A549 (cell line): ENCODE results near the gene NFATC2. TPM values are rescaled to one million over a fixed set of nuclear protein-coding genes. Genes with fewer than 3 reads are reported as not detected.

ENCODE experiments used
- ATAC-seq, 2 experiments: fragments of 200-7000 bp in 1 of 2; fragments of >200 bp in 1 of 2; cut with Nextera tagmentation in 1 of 2; cut with Tn5 transposase in 1 of 2; 3 replicates each; pipeline versions ENCODE4 v1.8.0 to v1.9.1; 2018 to 2020; ENCODE audit warnings: mild to moderate bottlenecking in 1 of 2, moderate library complexity in 1 of 2
- CTCF ChIA-PET: fragments of 300-600 bp; sonication (Branson Sonifier 250); formaldehyde crosslinking; extraction: SDS; loops from one replicate; lab custom pipeline; 2021; ENCODE audit warnings: antibody characterized with exemption, inconsistent platforms; lab: Yijun Ruan, JAX
- POLR2A ChIA-PET: fragments of 350-600 bp; formaldehyde crosslinking; extraction: SDS; loops from one replicate; lab custom pipeline; 2021; ENCODE audit warnings: antibody characterized with exemption, inconsistent platforms; lab: Yijun Ruan, JAX
- DNase-seq, 2 experiments: peaks; one replicate each; pipeline versions ENCODE4 v3.0.0 to v3.0.0-alpha.2; 2011 to 2016; ENCODE audit warnings: low read depth in 1 of 2, low spot score in 1 of 2
- FAIRE-seq: peaks from 2 replicates; lab custom pipeline; 2011; peaks lifted over from hg19 to GRCh38; lab: Jason Lieb, UNC
- H3K27ac ChIP-seq, 2 experiments: fragments of >200 bp; sonication (Bioruptor Twin); formaldehyde crosslinking; 3 replicates each; pipeline ENCODE4 v1.5.1; 2016 to 2017
- H3K4me1 ChIP-seq: fragments of >200 bp; sonication (Bioruptor Twin); formaldehyde crosslinking; 3 replicates; pipeline ENCODE4 v1.6.1; 2016
- H3K4me2 ChIP-seq: fragments of >200 bp; sonication (Bioruptor Twin); formaldehyde crosslinking; 3 replicates; pipeline ENCODE4 v1.6.1; 2016
- H3K4me3 ChIP-seq: fragments of >200 bp; sonication (Bioruptor Twin); formaldehyde crosslinking; 3 replicates; pipeline ENCODE4 v1.5.1; 2016
- H3K9me3 ChIP-seq: fragments of >200 bp; sonication (Bioruptor Twin); formaldehyde crosslinking; 3 replicates; pipeline ENCODE4 v1.6.1; 2016
- BCL3 ChIP-seq: fragments of >200 bp; sonication (Bioruptor Twin); formaldehyde crosslinking; IDR thresholded peaks from 3 replicates; pipeline ENCODE4 v1.6.1; 2016
- CBX8 ChIP-seq: fragments of 200-600 bp; sonication (generic); IDR thresholded peaks from 2 replicates; pipeline ENCODE4 v1.6.1; 2016
- ESRRA ChIP-seq: fragments of 150-350 bp; IDR thresholded peaks from 2 replicates; pipeline ENCODE4 v1.6.1; 2014; ENCODE audit warnings: mild to moderate bottlenecking, low read length, borderline replicate concordance
- FOSB ChIP-seq: fragments of 250-450 bp; sonication (Bioruptor Pico); IDR thresholded peaks from 2 replicates; pipeline ENCODE4 v1.5.0; 2020; ENCODE audit warnings: mild to moderate bottlenecking, moderate library complexity
- HDAC2 ChIP-seq: fragments of 200-600 bp; sonication (generic); IDR thresholded peaks from 2 replicates; pipeline ENCODE4 v1.6.1; 2016
- HOXA7 ChIP-seq: fragments of 250-450 bp; sonication (Bioruptor Pico); IDR thresholded peaks from 2 replicates; pipeline ENCODE4 v1.5.0; 2020; ENCODE audit warnings: mild to moderate bottlenecking, moderate library complexity
- JUN ChIP-seq, 2 experiments: fragments of >200 bp; sonication (Bioruptor Twin); formaldehyde crosslinking; IDR thresholded peaks; 2 replicates in 1 of 2; 3 replicates in 1 of 2; pipeline ENCODE4 v1.6.1; 2016 to 2017
- MAFK ChIP-seq: fragments of 450-650 bp; IDR thresholded peaks from 2 replicates; pipeline ENCODE4 v1.6.1; 2014; ENCODE audit not compliant: partially characterized antibody
- MAZ ChIP-seq: fragments of 150-350 bp; IDR thresholded peaks from 2 replicates; pipeline ENCODE4 v1.6.1; 2014; ENCODE audit warnings: antibody characterized with exemption, low read depth, low read length, borderline replicate concordance
- NFE2L2 ChIP-seq: fragments of 150-350 bp; conservative IDR thresholded peaks from 2 replicates; pipeline ENCODE4 v1.6.1; 2014; ENCODE audit warnings: low read length
- POLR2A ChIP-seq: IDR thresholded peaks from 2 replicates; pipeline ENCODE4 v1.6.1; 2012; ENCODE audit warnings: mild to moderate bottlenecking, low read length
- RAD21 ChIP-seq, 2 experiments: fragments of >200 bp in 1 of 2; sonication (Bioruptor Twin) in 1 of 2; formaldehyde crosslinking in 1 of 2; IDR thresholded peaks in 1 of 2; conservative IDR thresholded peaks in 1 of 2; 2 replicates in 1 of 2; 3 replicates in 1 of 2; pipeline ENCODE4 v1.6.1; 2012 to 2018; ENCODE audit warnings: inconsistent platforms in 1 of 2
- RARB ChIP-seq: fragments of 250-450 bp; sonication (Bioruptor Pico); IDR thresholded peaks from 2 replicates; pipeline ENCODE4 v1.8.0; 2021; ENCODE audit warnings: mild to moderate bottlenecking, moderate library complexity
- RCOR1 ChIP-seq: fragments of 150-350 bp; IDR thresholded peaks from 2 replicates; pipeline ENCODE4 v1.6.1; 2014; ENCODE audit warnings: antibody characterized with exemption, low read length, low read depth
- SMC3 ChIP-seq: fragments of >200 bp; sonication (Bioruptor Twin); formaldehyde crosslinking; IDR thresholded peaks from 3 replicates; pipeline ENCODE4 v1.6.1; 2018; ENCODE audit warnings: inconsistent platforms
- USF2 ChIP-seq: fragments of 450-650 bp; IDR thresholded peaks from 2 replicates; pipeline ENCODE4 v1.6.1; 2014; ENCODE audit warnings: antibody characterized with exemption
- ZNF302 ChIP-seq: fragments of 250-450 bp; sonication (Bioruptor Pico); IDR thresholded peaks from 2 replicates; pipeline ENCODE4 v1.9.0; 2021; ENCODE audit warnings: inconsistent platforms, mild to moderate bottlenecking, moderate library complexity
- ZSCAN20 ChIP-seq: fragments of 250-450 bp; sonication (Bioruptor Pico); IDR thresholded peaks from 2 replicates; pipeline ENCODE4 v1.8.0; 2022; ENCODE audit warnings: mild to moderate bottlenecking, moderate library complexity
- WGBS: methylation state at CpG from one replicate; pipeline ENCODE4 v1.1.6; 2017; ENCODE audit errors: missing lambda C conversion rate; 5-methylcytosine and 5-hydroxymethylcytosine counted together
- polyA plus RNA-seq, 4 experiments: library from polyadenylated mRNA; depleted of rRNA in 3 of 4; stranded (reverse); fragments of >200 nt; fragmentation: RNase III in 1 of 4; extraction: RNeasy Plus Mini Kit Qiagen cat#74134 plus additional on column Dnase treatment in 1 of 4; gene quantifications; 2 replicates in 3 of 4; 3 replicates in 1 of 4; pipeline ENCODE4 v1.2.3, GENCODE V29; 2011 to 2017
- TF ChIP-seq, protein P1 (sequence below): IDR thresholded peaks from 2 replicates; pipeline ENCODE4 v1.6.1; 2012

The NFATC2 gene
- polyA plus RNA-seq, 2 of the 4 experiments (the other 2 are of a cell fraction) = 0.75 to 1.6 TPM

DNA sequence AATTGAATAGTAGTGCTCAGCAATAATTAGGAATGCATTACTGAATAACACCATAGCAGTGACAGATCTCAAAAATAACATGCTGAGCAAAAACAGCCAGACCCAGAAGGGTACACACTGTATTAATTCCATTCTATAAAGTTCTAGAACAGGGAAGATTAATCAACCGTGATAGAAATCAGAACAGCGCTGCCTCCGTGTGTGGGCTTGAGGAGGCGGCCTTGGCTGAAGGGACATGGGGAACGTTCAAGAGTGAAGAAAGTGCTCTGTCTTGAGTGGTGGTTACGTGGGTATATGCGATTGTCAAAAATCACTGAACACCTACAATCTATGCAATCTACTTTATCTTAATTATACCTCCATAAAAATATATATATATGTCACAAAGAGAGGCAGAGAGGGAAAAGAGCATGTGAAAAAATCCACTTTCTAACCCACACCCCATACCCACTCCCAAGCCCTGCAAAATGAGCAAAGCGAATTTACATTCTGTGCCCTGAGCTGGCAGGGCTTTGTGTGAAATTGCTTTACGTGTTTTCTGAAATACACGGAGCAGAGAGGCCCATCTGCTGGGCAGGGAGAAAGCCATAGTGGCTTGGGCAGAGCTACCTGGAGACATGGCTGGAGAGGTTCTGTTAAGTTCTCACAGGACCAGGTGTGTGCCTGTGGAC is 74.4 kb downstream of the NFATC2 start:
- Histone ChIP-seq H3K4me1 (no peaks in the 10 kb centered on the region), H3K4me2 (no peak overlapping the region), H3K4me3 (no peak overlapping the region)
- ATAC-seq = no peak
- POLR2A ChIA-PET = no interaction called here
- TF ChIP-seq JUN (IDR thresholded peaks at IDR 0.05) = no peak
- TF ChIP-seq SMC3 = no peak
- TF ChIP-seq, all 56 proteins: peak for 0
- Histone ChIP-seq H3K27ac (no peak overlapping the region), H3K9me3 (no peaks in the 10 kb centered on the region)
- 88% methylated on average over 10 of the region's 10 CpGs for WGBS
- CTCF ChIA-PET = no interaction called here
- FAIRE-seq (no peak), DNase-seq (no peak)

GRCh38 chr20:51463998-51464397 is 78.5 kb downstream of the NFATC2 start:
- no peak overlapping the region for H3K4me3 ChIP-seq
- POLR2A ChIA-PET = no interaction called here
- no peak for ATAC-seq
- H3K4me1 ChIP-seq = no peaks in the 10 kb centered on the region
- DNase-seq = no peak
- FAIRE-seq = no peak
- no peak overlapping the region for H3K27ac ChIP-seq
- no peaks in the 10 kb centered on the region for H3K9me3 ChIP-seq
- H3K4me2 ChIP-seq = no peak overlapping the region
- CTCF ChIA-PET = interaction anchor here (0.9 to 1.3 kb wide), 2 partner anchors 15 to 77 kb away, joined by 3 read pairs; no protein-coding TSS in a partner anchor
- WGBS = 79% methylated on average over 9 of the region's 9 CpGs
- TF ChIP-seq FOSB = no peak
- TF ChIP-seq SMC3 = no peak
- TF ChIP-seq MAFK = no peak
- TF ChIP-seq ZNF302 = no peak
- TF ChIP-seq RARB = no peak
- TF ChIP-seq, protein P1, sequence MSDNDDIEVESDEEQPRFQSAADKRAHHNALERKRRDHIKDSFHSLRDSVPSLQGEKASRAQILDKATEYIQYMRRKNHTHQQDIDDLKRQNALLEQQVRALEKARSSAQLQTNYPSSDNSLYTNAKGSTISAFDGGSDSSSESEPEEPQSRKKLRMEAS = no peak
- no peak for TF ChIP-seq USF2
- no peak for TF ChIP-seq POLR2A
- no peak for TF ChIP-seq HDAC2
- TF ChIP-seq RAD21 (conservative IDR thresholded peaks at IDR 0.05 in 1 of 2, IDR thresholded peaks at IDR 0.05 in 1 of 2) = no peak
- TF ChIP-seq JUN (IDR thresholded peaks at IDR 0.05) = no peak
- TF ChIP-seq ZSCAN20 (CRISPR knock-in tag) = no peak
- TF ChIP-seq NFE2L2 = no peak
- no peak for TF ChIP-seq RCOR1
- TF ChIP-seq ESRRA = no peak
- TF ChIP-seq BCL3 = no peak

DNA sequence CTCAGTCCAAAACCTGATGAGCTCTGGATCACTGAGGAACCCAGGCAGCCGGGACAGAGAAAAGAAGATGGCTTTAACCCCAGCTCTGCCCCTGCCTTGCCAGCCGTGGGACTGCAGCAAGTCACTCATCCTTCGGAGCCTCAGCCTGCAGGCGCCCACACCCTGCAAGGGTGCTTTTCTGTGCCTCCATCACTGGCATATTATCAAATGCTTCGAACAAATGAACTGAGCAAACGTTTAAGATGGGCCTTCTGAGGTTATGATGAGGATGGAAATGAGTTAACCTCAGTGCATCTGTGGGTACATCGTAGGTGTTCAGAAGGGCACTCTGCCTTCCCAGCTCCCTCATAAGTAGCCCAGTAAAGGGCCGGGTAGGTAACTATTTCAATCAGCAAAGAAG is 79.0 kb downstream of the NFATC2 start:
- H3K4me1 ChIP-seq = no peaks in the 10 kb centered on the region
- POLR2A ChIA-PET = no interaction called here
- ATAC-seq (no peak), DNase-seq (no peak), FAIRE-seq (no peak)
- WGBS = 86% methylated on average over 8 of the region's 8 CpGs
- H3K9me3 ChIP-seq = no peaks in the 10 kb centered on the region
- H3K27ac ChIP-seq = peak overlapping the region in 1 of 2 experiments; percentile 36; a peak in 1 of 6 replicates
- H3K4me3 ChIP-seq = no peak overlapping the region
- CTCF ChIA-PET = interaction anchor here (0.6 to 1.3 kb wide), 5 partner anchors 13 to 1900 kb away, joined by 3 to 4 read pairs (median 3); no protein-coding TSS in a partner anchor
- TF ChIP-seq CBX8 (no peak), MAZ (no peak), HOXA7 (CRISPR knock-in tag) (no peak)
- no peak overlapping the region for H3K4me2 ChIP-seq
